HG02885 (cell line): ENCODE results near the gene LAMA3.

Experiments used
- ATAC-seq: cut with Tn5 transposase; IDR thresholded peaks from one replicate; pipeline ENCODE4 v1.9.1; 2021; ENCODE audit warnings: mild to moderate bottlenecking; ENCODE audit not compliant: unreplicated experiment, poor library complexity

Gene LAMA3

GRCh38 chr18:23667114-23667513 lies 22.1 kb upstream of the LAMA3 start:
- ATAC-seq = no peak

DNA sequence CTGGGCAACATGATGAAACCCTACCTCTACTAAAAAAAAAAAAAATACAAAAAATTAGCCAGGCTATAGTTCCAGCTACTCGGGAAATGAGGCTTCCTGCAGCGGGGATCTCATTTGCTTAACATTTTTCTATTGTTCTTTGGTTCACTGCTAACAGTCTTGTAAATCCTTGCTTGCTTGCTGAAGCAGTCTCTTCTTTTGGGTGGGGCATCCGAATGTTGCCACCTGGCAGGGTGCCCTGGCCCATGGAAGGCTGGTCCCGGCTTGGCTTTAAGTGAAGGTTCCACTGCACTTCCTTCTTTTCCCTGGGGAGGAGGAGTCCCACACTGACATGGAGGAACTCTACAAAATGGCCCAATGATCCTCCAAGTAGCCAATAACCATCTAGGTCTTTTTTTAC lies 20.5 kb upstream of the LAMA3 start:
- ATAC-seq = no peak

DNA sequence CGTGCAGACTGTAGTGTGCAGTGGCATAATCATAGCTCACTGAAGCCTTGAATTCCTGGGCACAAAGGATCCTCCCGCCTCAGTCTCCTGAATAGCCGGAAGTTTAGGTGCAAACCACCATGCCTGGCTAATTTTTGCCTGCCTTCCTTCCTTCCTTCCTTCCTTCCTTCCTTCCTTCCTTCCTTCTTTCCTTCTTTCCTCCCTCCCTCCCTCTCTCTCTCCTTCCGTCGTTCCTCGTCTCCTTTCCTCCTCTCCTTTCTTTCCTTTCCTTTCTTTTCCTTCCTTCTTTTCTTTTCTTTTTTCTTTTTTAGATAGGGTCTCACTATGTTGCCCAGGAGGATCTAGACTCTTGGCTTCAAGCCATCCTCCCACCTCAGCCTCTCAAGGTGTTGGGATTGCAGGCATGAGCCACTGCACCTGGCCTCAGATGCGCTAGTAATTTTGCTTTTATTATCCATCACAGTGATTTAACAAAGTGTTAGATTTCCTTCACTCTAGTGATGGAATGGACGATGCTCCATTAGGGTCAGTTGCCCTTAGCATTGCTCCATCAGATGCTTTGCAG lies 20.0 kb upstream of the LAMA3 start:
- no peak for ATAC-seq

DNA sequence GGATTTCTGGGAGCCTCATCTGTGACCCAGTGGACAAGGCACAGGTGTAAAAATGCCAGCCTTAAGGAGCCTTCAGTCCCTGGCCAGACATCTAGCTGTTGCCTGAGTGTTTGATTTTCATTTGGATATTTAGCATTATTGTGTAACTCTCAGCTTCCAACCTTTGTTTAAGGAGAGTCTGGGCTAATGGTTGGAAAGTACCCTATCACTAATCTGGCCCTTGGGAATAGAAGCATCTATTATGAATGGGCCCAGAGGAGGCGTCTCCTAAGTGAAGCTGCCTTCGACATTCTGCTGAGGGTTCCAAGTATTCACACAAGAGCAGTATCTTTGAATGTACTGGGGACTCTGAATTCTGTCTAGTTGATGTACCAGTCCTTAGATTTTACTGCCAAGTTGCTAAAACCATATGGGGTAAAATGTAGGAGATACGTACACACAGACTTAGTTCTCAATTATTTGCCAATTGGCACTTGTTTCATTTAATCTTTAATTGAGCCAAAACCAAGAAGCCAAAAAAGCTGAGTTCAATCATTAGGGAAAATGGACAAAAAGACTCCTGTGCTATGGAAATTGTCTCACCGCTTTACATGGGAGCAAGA lies 19.3 kb upstream of the LAMA3 start:
- no peak for ATAC-seq

DNA sequence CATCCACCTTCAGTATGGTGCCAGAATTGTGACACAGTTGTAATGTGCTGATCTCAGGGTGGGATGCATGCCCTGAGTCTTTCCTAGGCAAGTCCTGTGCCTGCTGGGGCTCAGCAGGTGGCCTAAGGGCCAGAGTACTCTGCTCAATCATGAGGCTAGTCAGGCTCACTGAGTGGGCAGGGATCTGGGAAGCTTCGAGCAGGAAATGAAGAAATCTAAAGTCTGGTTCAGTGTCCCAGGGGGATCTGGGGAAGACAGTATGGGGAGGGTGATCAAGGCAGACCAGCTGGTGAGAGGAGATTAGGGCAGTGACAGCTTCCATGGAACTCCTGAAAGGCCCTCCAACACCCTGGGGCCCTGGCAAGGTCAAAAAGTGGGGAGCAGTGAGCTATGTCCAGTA lies 17.7 kb upstream of the LAMA3 start:
- no peak for ATAC-seq

DNA sequence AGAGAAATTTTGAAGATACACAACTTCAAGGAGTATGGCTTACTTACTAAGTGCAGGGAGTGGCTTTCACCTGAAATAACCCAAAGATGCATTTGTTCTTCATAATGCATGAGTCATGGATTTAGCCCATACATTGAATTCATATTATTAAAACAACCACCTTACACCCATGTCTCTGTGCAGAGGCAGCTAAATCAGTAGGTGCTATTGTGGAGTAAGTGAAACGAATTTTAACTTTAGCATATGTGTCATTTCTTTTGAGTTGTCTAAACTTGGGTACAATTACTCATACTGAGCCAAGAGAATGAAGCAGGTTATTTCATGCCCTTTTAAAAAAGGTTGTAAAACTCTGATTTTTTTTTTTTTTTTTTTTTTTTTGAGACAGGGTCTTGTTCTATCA lies 15.5 kb upstream of the LAMA3 start:
- peak; percentile 71 for ATAC-seq

- ATAC-seq = no peak
These were observed 14.0 kb upstream of the LAMA3 start for GRCh38 chr18:23675236-23675635.

DNA sequence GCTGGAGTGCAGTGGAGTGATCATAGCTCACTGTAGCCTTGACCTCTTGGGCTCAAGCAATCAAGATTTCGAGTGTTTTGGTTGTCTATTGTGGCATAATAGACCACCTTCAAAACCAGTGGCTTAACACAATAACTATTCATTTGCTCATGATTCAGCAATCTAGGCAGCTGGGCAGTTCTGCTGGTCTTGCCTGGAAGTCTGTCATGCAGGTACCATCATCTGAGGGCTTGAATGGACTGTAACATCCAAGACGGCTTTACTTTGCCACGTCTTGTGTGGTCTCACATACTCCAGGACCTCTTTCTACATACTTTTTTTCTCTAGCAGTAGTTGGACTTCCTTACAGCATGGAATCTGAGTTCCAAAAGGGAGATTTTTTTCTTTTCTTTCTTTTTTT lies 13.4 kb upstream of the LAMA3 start:
- ATAC-seq = no peak

DNA sequence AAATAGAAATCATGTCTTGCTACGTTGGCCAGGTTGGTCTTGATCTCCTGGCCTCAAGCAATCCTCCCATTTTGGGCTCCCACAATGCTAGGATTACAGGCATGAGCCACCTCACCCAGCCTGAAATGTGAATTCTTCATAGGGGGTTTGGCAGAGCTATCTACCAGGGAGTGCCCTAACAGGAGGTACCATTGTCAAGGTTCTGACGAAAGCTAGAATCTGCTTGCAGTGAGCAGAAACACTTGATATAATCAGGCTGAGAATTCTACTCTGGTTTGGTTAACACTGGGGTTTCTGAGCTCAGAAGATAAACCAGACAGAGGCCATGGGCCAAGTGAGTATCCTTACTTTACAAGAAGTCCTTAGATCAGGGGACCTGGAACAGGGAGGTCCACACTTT lies 7.2 kb upstream of the LAMA3 start:
- ATAC-seq = peak; percentile 25

GRCh38 chr18:23682472-23682871 lies 6.8 kb upstream of the LAMA3 start:
- peak; percentile 66 for ATAC-seq

- no peak for ATAC-seq
These were observed 6.1 kb upstream of the LAMA3 start for GRCh38 chr18:23683155-23683554.

- no peak for ATAC-seq
These were observed 5.6 kb upstream of the LAMA3 start for GRCh38 chr18:23683671-23684070.

DNA sequence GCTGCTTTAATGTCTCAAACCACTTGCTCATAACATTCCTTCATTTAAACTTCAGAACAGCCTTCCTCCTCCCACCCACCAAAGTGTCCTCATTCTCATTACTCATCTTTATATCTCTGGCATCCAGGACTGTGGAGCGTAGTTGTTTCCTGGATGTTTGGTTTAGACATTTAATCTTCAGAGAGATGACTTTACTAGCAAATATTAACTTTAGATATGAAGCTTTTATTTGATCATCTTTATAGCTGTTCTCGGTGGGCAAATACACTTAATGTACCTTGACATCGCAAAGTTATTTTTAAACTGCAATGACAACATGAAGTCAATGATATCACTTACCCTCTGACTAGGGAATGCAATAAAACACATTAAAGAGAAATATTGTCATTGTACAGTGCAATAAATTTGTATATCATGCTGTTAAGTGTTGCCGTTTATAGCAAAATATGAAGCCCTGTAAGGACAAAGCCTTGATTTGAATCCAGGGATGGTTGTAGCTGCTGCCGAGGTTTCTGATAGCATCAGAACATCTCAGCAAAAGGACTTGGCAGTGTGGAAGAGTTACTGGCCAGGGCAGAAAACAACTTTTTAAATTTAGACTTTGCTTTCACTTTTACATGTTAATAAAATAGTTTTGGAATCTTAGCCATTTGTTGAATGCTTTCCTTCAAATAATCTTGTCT lies 4.6 kb upstream of the LAMA3 start:
- no peak for ATAC-seq

- ATAC-seq = no peak
These were observed 725 bp upstream of the LAMA3 start for GRCh38 chr18:23688528-23688927.

DNA sequence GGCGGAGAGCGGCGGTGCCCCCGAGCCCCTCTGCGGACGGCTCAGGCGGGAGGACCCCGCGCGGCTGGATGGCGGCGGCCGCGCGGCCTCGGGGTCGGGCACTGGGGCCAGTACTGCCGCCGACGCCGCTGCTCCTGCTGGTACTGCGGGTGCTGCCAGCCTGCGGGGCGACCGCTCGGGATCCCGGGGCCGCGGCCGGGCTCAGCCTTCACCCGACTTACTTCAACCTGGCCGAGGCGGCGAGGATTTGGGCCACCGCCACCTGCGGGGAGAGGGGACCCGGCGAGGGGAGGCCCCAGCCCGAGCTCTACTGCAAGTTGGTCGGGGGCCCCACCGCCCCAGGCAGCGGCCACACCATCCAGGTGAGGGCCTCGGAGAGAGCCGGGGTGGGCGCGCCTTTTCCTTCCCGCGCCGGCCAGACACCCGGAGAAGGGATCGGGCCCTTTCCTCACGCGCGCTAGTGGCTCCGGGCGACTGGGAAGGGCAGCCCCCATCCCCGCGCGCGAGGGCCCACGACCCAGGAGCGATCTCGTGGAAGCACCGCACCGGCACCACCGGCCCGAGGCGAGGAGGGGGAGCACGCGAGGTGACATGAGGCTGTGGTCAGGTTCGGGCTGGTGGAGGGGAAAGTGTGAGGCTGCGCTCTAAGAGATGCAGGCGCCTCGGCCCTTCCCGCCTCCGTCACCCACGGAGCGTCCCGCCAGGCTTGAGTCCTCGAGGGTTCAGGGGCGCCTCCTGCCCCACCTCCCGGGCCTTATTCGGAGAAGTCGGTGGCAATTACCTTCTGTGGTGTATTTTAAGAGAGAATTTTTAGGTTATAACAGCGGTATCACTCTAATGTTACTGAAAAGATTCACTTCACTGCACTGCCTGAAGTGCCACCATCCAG lies 607 bp downstream of the LAMA3 start:
- no peak for ATAC-seq

DNA sequence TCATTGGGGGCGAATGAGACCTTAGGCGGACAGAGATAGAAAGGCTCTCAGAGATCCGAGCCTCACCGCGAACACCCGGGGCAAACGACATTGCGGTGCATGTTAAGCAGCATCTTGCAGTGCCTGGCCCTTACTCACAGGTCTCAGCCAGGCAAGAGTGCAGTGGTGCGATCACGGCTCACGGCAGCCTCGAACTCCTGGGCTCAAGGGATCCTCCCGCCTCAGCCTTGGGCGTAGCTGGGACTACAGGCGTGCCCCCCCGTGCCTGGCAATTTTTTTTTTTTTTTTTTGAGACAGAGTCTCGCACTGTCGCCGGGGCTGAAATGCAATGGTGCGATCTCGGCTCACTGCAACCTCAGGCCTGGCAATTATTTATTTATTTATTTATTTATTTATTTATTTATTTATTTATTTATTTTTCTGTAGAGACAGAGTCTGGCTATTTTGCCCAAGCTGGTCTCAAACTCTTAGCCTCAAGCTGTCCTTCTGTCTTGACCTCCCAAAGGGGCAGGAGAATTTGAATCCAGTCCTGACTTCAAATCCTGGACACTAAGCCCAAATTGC lies 1.3 kb downstream of the LAMA3 start:
- ATAC-seq = no peak

GRCh38 chr18:23693846-23694245 lies 4.6 kb downstream of the LAMA3 start:
- no peak for ATAC-seq

DNA sequence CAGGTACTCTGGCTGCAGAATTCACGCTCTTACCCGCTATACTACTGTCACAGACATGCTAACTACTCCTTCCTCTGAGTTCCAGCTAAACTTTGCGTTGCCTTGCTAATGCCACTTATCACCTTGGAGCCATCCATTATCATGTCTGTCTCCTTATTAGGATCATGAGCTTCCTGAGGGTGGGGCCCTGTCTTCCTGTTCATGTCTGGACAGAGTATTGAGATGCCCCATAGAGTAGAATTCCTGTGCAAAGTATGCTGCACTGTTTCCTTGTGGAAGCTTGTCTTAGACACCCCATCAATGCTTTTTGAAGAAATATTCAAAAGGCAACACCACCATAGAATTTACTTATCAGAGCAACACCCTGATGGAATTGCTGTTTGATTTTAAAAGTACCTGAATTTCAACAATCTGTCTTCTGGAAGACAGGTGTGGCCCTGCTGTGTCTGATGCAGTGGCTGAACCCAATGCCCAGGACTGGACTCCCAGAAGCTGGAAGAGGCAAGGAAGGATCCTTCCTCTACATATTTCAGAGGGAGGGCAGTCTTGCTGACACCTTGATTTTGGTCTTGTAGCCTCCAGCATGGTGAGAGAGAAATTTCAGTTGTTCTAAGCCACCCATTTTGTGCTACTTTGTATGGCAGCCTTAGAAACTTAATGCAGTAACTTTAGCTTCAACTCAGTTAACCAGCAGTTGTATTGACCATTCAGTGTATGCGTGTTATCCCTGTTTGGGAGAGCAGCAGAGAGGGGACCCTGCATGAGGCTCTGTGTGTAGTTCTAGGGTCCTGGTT lies 5.6 kb downstream of the LAMA3 start:
- ATAC-seq = no peak

DNA sequence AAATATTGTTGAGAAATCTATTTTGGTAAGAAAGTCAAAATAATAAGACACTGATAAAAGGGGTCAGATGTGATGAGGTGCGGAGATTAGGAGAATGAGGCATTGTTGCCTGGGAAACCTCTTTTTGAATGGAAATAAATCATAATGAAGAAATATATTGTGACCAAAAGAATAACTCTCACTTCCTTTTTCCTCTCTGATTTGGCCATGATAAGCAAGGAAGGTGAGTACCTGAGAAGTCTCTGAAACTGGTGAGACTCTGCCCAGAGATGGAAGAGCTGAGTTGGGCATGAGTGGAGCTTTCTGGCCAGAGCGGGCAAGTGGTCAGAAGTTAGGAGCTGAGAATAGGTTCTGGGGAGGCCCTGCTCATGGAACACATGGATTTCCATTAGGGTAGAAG lies 11.8 kb downstream of the LAMA3 start:
- ATAC-seq = no peak

GRCh38 chr18:23701544-23702064 lies 12.4 kb downstream of the LAMA3 start:
- ATAC-seq = no peak
